Mesenchymal stem cell (in vitro differentiated cells and primary cell): ENCODE measurements around the gene ANKDD1B.

ENCODE experiments used
- DNase-seq: peaks from one replicate; pipeline ENCODE4 v3.0.0-alpha.2; 2013
- H2AFZ ChIP-seq: one replicate; pipeline ENCODE4 v1.6.1; 2013; ENCODE audit warnings: low read depth, mild to moderate bottlenecking, control low read depth, inconsistent platforms, low read length, moderate library complexity
- H2AK5ac ChIP-seq: 2 replicates; pipeline ENCODE4 v1.6.1; 2013; ENCODE audit warnings: low read length, moderate library complexity, mild to moderate bottlenecking, inconsistent platforms; ENCODE audit not compliant: severe bottlenecking
- H2BK120ac ChIP-seq: one replicate; pipeline ENCODE4 v1.6.1; 2013; ENCODE audit warnings: low read depth, mild to moderate bottlenecking, inconsistent platforms, low read length, moderate library complexity
- H2BK12ac ChIP-seq, 2 experiments: one replicate each; pipeline ENCODE4 v1.6.1; 2013; ENCODE audit warnings: inconsistent platforms in 2 of 2, low read length in 2 of 2, mild to moderate bottlenecking in 2 of 2, moderate library complexity in 2 of 2, control low read depth in 1 of 2
- H2BK15ac ChIP-seq: one replicate; pipeline ENCODE4 v1.6.1; 2013; ENCODE audit warnings: mild to moderate bottlenecking, low read depth, inconsistent platforms; ENCODE audit not compliant: poor library complexity, severe bottlenecking
- H2BK5ac ChIP-seq: 2 replicates; pipeline ENCODE4 v1.6.1; 2013; ENCODE audit warnings: low read depth, mild to moderate bottlenecking, low read length, control low read depth, inconsistent platforms; ENCODE audit not compliant: poor library complexity, severe bottlenecking
- H3K14ac ChIP-seq, 2 experiments: one replicate each; pipeline ENCODE4 v1.6.1; 2013; ENCODE audit warnings: inconsistent platforms in 2 of 2, low read length in 2 of 2, control low read depth in 1 of 2, mild to moderate bottlenecking in 1 of 2, moderate library complexity in 1 of 2
- H3K18ac ChIP-seq, 2 experiments: one replicate each; pipeline ENCODE4 v1.6.1; 2013; ENCODE audit warnings: inconsistent platforms in 2 of 2, low read length in 2 of 2, control low read depth in 1 of 2, low read depth in 1 of 2, mild to moderate bottlenecking in 1 of 2
- H3K23ac ChIP-seq, 2 experiments: one replicate each; pipeline ENCODE4 v1.6.1; 2013; ENCODE audit warnings: inconsistent platforms in 2 of 2, low read length in 2 of 2, mild to moderate bottlenecking in 2 of 2, moderate library complexity in 2 of 2, control low read depth in 1 of 2
- H3K27ac ChIP-seq: 2 replicates; pipeline ENCODE4 v1.5.1; 2013; ENCODE audit warnings: mild to moderate bottlenecking, moderate library complexity, low read length, control low read depth, inconsistent platforms; ENCODE audit not compliant: poor library complexity, severe bottlenecking
- H3K27me3 ChIP-seq, 2 experiments: 2 replicates each; pipeline versions ENCODE4 v1.6.1 to v1.7.0; 2013; ENCODE audit warnings: low read length in 2 of 2, mild to moderate bottlenecking in 2 of 2, moderate library complexity in 2 of 2, control low read depth in 1 of 2, inconsistent platforms in 1 of 2; ENCODE audit not compliant: control insufficient read depth in 1 of 2, insufficient read depth in 1 of 2
- H3K36me3 ChIP-seq, 2 experiments: 2 replicates each; pipeline versions ENCODE4 v1.6.1 to v1.7.0; 2013; ENCODE audit warnings: low read length in 2 of 2, control low read depth in 1 of 2, inconsistent platforms in 1 of 2, low read depth in 1 of 2, mild to moderate bottlenecking in 1 of 2; ENCODE audit not compliant: insufficient read depth in 2 of 2, control insufficient read depth in 1 of 2
- H3K4ac ChIP-seq, 2 experiments: one replicate each; pipeline ENCODE4 v1.6.1; 2013; ENCODE audit warnings: inconsistent platforms in 2 of 2, low read length in 2 of 2, mild to moderate bottlenecking in 2 of 2, moderate library complexity in 2 of 2, control low read depth in 1 of 2, low read depth in 1 of 2
- H3K4me1 ChIP-seq: 2 replicates; pipeline ENCODE4 v1.6.1; 2013; ENCODE audit warnings: low read depth, low read length, control low read depth; ENCODE audit not compliant: control insufficient read depth, insufficient read depth
- H3K4me2 ChIP-seq: 2 replicates; pipeline ENCODE4 v1.6.1; 2013; ENCODE audit warnings: low read length, mild to moderate bottlenecking, inconsistent platforms; ENCODE audit not compliant: poor library complexity, severe bottlenecking
- H3K4me3 ChIP-seq, 2 experiments: 2 replicates each; pipeline versions ENCODE4 v1.5.1 to v1.7.0; 2013; ENCODE audit warnings: low read length in 2 of 2, mild to moderate bottlenecking in 2 of 2, control low read depth in 1 of 2, low read depth in 1 of 2; ENCODE audit not compliant: insufficient read depth in 1 of 2
- H3K79me1 ChIP-seq: replicated peaks from 2 replicates; pipeline ENCODE4 v1.6.1; 2013; ENCODE audit warnings: mild to moderate bottlenecking, control low read depth, low read length, inconsistent platforms; ENCODE audit not compliant: poor library complexity, severe bottlenecking
- H3K9ac ChIP-seq: 2 replicates; pipeline ENCODE4 v1.7.0; 2013; ENCODE audit warnings: mild to moderate bottlenecking, low read length, moderate library complexity
- H3K9me3 ChIP-seq: 2 replicates; pipeline ENCODE4 v1.7.0; 2013; ENCODE audit warnings: mild to moderate bottlenecking, low read length; ENCODE audit not compliant: control insufficient read depth
- H4K8ac ChIP-seq: one replicate; pipeline ENCODE4 v1.6.1; 2013; ENCODE audit warnings: inconsistent platforms, mild to moderate bottlenecking, low read length, moderate library complexity
- H4K91ac ChIP-seq: one replicate; pipeline ENCODE4 v1.6.1; 2013; ENCODE audit warnings: mild to moderate bottlenecking, low read length, inconsistent platforms
- WGBS: methylation state at CpG from one replicate; pipeline ENCODE4 v1.1.7; 2013; ENCODE audit warnings: mixed read lengths; 5-methylcytosine and 5-hydroxymethylcytosine counted together

The ANKDD1B gene

GRCh38 chr5:75654693-75655295, 43.5 kb downstream of the ANKDD1B start:
- H3K27ac ChIP-seq: no peak overlapping the region
- H3K18ac ChIP-seq: no peak overlapping the region
- WGBS: 84% methylated on average over 19 of the region's 19 CpGs
- no peaks in the 10 kb centered on the region for H3K36me3 ChIP-seq
- H3K79me1 ChIP-seq: no peaks in the 10 kb centered on the region
- H3K14ac ChIP-seq: no peak overlapping the region
- no peaks in the 10 kb centered on the region for H3K27me3 ChIP-seq
- H3K4me1 ChIP-seq: no peaks in the 10 kb centered on the region
- no peak overlapping the region for H3K4me2 ChIP-seq
- H2BK15ac ChIP-seq: no peak overlapping the region
- H2BK5ac ChIP-seq: no peak overlapping the region
- H2BK12ac ChIP-seq: no peak overlapping the region
- H3K4me3 ChIP-seq: no peak overlapping the region
- H3K23ac ChIP-seq: no peak overlapping the region
- no peak overlapping the region for H3K9ac ChIP-seq
- H3K9me3 ChIP-seq: no peaks in the 10 kb centered on the region
- H2AK5ac ChIP-seq: no peak overlapping the region
- H2BK120ac ChIP-seq: no peak overlapping the region
- H4K8ac ChIP-seq: no peak overlapping the region
- no peak for DNase-seq
- H4K91ac ChIP-seq: no peak overlapping the region
- H2AFZ ChIP-seq: no peak overlapping the region
- H3K4ac ChIP-seq: no peak overlapping the region

DNA sequence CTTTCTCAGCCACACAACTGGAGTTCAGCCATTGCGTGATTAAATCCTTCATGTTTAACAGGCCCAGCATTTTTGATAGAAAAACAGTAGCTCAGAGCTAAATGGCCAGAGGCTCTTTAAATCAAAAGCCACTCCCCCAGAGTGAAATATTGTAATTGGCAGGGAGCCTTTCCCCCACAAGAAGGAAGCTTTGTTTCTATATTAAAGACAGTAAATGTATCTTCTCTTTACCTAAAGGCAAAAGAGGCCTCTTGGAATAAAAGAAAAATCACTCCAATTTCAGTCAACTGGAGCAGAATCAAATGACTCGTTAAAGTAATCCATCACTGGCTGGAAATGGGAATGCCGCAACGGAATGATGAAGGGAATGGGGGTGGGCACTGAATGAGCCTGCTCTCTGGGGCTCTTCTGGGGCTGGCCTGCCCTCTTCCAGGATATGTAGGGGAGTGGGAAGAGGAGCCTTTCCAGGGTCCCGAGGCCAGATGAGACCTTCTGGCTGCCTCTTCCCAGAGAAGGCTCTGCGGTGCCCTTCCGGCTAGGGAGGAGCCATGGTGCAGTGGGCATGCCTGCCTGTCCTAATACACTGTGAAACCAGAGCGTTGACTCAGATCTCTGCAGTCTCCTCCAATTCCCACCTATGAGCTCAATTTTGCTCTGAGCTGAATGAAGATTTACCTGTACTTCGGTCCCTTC, 45.2 kb downstream of the ANKDD1B start:
- Histone ChIP-seq H2BK15ac (no peak overlapping the region), H3K18ac (no peak overlapping the region), H2AFZ (no peak overlapping the region), H3K9ac (peak overlapping the region; percentile 91), H2AK5ac (no peak overlapping the region), H2BK12ac (no peak overlapping the region), H3K23ac (no peak overlapping the region), H3K27me3 (no peaks in the 10 kb centered on the region), H3K4me1 (no peaks in the 10 kb centered on the region), H2BK120ac (no peak overlapping the region), H4K8ac (no peak overlapping the region), H3K4me3 (peak overlapping the region in 1 of 2 experiments; percentile 92), H3K79me1 (no peaks in the 10 kb centered on the region), H3K14ac (peak overlapping the region in 1 of 2 experiments; percentile 58), H4K91ac (no peak overlapping the region), H3K27ac (no peak overlapping the region), H2BK5ac (no peak overlapping the region), H3K4me2 (no peak overlapping the region), H3K36me3 (no peaks in the 10 kb centered on the region), H3K9me3 (no peaks in the 10 kb centered on the region), H3K4ac (no peak overlapping the region)
- no peak for DNase-seq
- 72% methylated on average over 9 of the region's 9 CpGs for WGBS

DNA sequence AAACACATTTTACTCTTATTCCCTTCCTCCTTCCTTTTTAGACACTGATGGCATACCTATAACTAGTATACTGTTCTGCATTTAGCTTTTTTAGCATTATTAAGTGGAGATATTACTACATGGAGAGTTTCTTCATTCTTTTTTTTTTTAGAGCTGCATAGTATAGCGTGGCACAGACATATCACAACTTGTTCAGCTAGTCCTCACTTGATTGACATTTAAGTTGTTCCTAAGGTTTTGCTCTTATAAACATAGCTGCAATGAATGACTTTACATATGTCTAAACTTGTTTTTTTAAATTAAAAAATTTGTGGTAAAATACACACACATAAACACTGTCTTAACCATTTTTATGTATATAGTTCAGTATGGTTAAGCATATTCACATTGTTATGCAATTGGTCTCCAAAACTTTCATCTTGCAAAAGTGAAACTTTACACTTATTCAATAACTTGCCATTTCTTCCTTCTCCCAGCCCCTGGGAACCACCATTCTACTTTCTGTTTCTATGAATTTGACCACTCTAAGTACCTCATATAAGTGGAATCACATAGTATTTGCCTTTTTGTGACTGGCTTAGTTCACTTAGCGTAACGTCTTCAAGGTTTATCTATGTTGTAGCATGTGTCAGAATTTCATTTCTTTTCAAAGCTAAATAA, 48.7 kb downstream of the ANKDD1B start:
- Histone ChIP-seq H3K79me1 (no peaks in the 10 kb centered on the region), H3K4me3 (no peak overlapping the region), H4K91ac (no peak overlapping the region), H3K23ac (no peak overlapping the region), H3K9ac (no peak overlapping the region), H3K27ac (no peak overlapping the region), H2AK5ac (no peak overlapping the region), H3K4me2 (no peak overlapping the region), H4K8ac (no peak overlapping the region), H3K9me3 (no peaks in the 10 kb centered on the region), H3K18ac (no peak overlapping the region), H3K27me3 (no peaks in the 10 kb centered on the region), H3K36me3 (no peaks in the 10 kb centered on the region), H2BK12ac (no peak overlapping the region), H3K4me1 (no peaks in the 10 kb centered on the region), H3K4ac (no peak overlapping the region), H2BK5ac (no peak overlapping the region), H2BK120ac (no peak overlapping the region), H3K14ac (no peak overlapping the region), H2AFZ (no peak overlapping the region), H2BK15ac (no peak overlapping the region)
- no peak for DNase-seq
- 100% methylated on average over 2 of the region's 3 CpGs for WGBS

GRCh38 chr5:75660678-75661465, 49.6 kb downstream of the ANKDD1B start:
- no peaks in the 10 kb centered on the region for H3K79me1 ChIP-seq
- H3K27me3 ChIP-seq: no peaks in the 10 kb centered on the region
- WGBS: 94% methylated on average over 14 of the region's 16 CpGs
- H2BK15ac ChIP-seq: no peak overlapping the region
- no peak overlapping the region for H3K27ac ChIP-seq
- no peak overlapping the region for H3K18ac ChIP-seq
- peak overlapping the region in 1 of 2 experiments; percentile 18 for H2BK12ac ChIP-seq
- H4K8ac ChIP-seq: no peak overlapping the region
- H3K4me2 ChIP-seq: no peak overlapping the region
- no peak overlapping the region for H2BK120ac ChIP-seq
- H3K4me3 ChIP-seq: no peak overlapping the region
- no peak overlapping the region for H3K14ac ChIP-seq
- no peak overlapping the region for H3K23ac ChIP-seq
- no peak overlapping the region for H2AFZ ChIP-seq
- H3K9me3 ChIP-seq: no peaks in the 10 kb centered on the region
- H4K91ac ChIP-seq: peak overlapping the region; percentile 10
- no peaks in the 10 kb centered on the region for H3K4me1 ChIP-seq
- no peak overlapping the region for H3K9ac ChIP-seq
- H3K4ac ChIP-seq: no peak overlapping the region
- no peaks in the 10 kb centered on the region for H3K36me3 ChIP-seq
- H2BK5ac ChIP-seq: no peak overlapping the region
- H2AK5ac ChIP-seq: no peak overlapping the region
- DNase-seq: no peak
